Astrocyte (in vitro differentiated cells and primary cell): Measurements from ENCODE around the gene EPB41L1.

Experiments
- EZH2 ChIP-seq: IDR thresholded peaks from 2 replicates; pipeline ENCODE4 v1.6.1; 2012; ENCODE audit warnings: mild to moderate bottlenecking, low read length, inconsistent platforms; ENCODE audit not compliant: insufficient read depth
- TF ChIP-seq, protein P1 (sequence below): IDR thresholded peaks from 2 replicates; pipeline ENCODE4 v1.5.1; 2011; ENCODE audit warnings: low read depth, mild to moderate bottlenecking, inconsistent platforms, low read length, moderate library complexity; ENCODE audit not compliant: insufficient read depth

DNA sequence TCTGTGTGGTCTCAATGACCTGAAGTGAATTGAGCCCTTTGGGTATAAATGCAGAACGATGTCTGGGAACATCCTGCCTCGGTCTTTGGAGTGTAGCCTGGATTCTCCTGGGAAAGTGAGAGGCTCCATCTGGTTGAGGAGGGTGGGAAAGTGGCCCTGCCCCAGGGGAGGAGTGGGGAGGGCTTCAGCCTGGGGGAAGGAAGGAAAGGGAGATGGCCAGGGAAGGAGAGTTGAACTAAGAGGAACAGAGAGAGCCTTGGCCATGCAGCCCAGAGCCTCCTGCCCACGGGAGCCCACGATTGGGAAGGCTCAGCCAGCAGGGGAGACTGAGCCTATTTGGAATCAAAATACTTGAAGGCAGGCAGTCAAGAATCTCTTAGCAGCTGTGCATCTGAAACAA is 2.3 kb upstream of the EPB41L1 start:
- no peak for TF ChIP-seq EZH2
- TF ChIP-seq, protein P1, sequence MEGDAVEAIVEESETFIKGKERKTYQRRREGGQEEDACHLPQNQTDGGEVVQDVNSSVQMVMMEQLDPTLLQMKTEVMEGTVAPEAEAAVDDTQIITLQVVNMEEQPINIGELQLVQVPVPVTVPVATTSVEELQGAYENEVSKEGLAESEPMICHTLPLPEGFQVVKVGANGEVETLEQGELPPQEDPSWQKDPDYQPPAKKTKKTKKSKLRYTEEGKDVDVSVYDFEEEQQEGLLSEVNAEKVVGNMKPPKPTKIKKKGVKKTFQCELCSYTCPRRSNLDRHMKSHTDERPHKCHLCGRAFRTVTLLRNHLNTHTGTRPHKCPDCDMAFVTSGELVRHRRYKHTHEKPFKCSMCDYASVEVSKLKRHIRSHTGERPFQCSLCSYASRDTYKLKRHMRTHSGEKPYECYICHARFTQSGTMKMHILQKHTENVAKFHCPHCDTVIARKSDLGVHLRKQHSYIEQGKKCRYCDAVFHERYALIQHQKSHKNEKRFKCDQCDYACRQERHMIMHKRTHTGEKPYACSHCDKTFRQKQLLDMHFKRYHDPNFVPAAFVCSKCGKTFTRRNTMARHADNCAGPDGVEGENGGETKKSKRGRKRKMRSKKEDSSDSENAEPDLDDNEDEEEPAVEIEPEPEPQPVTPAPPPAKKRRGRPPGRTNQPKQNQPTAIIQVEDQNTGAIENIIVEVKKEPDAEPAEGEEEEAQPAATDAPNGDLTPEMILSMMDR: no peak
